Caki2 (cell line): ENCODE measurements around the gene DDOST. TPM values are rescaled to one million over a fixed set of nuclear protein-coding genes. Genes with fewer than 3 reads are reported as not detected.

Experiments used
- DNase-seq: peaks from one replicate; pipeline ENCODE4 v3.0.0-alpha.2; 2015; ENCODE audit warnings: low read depth
- in situ Hi-C: cut with HindIII; loops from 2 replicates; pipeline ENCODE4 v1.10.0; 2016; ENCODE audit warnings: low sequenced_read_pairs, low pct_unique_long_range_greater_than_20kb, mixed read lengths
- total RNA-seq: library from RNA; depleted of rRNA; stranded (reverse); fragments of >200 nt; shearing (Covaris generic); gene quantifications from 2 replicates; pipeline ENCODE4 v1.2.3, GENCODE V29; 2014; ENCODE audit warnings: low replicate concordance; rRNA removed

DDOST gene
- 418 and 467 TPM in 2 replicates for total RNA-seq

GRCh38 chr1:20661207-20662109, at the start of gene DDOST:
TSS of gene DDOST (minus strand) at chr1:20661369. CDS start at chr1:20661350, 19 bp downstream.
- in situ Hi-C loops: no loop called here
- DNase-seq: peak; percentile 96

GRCh38 chr1:20710469-20711284, 49.5 kb upstream of the DDOST start:
- no peak for DNase-seq
- in situ Hi-C loops: no loop called here

- DNase-seq: no peak
- in situ Hi-C loops: no loop called here
Measured at GRCh38 chr1:20709868-20710267, 48.7 kb upstream of the DDOST start.

GRCh38 chr1:20708891-20709290, 47.7 kb upstream of the DDOST start:
- in situ Hi-C loops: no loop called here
- DNase-seq: no peak

DNA sequence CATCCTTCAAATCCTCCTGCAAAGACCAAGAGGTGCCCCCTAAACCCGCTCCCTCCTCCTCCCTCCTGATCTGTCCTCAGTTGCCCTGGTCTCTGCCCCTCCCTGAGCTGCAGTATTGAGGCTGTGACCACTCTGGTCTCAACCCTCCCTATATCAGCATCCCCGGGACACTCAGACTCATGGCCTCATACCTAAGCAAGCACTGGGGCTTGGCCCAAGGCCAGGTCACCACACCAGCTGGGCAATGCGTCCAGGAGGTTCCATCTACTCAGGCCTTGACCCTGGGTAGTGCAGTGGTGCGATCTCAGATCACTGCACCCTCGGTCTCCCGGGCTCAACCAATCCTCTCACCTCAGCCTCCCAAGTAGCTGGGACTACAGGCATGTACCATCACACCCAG, 46.9 kb upstream of the DDOST start:
- no peak for DNase-seq
- in situ Hi-C loops: no loop called here

DNA sequence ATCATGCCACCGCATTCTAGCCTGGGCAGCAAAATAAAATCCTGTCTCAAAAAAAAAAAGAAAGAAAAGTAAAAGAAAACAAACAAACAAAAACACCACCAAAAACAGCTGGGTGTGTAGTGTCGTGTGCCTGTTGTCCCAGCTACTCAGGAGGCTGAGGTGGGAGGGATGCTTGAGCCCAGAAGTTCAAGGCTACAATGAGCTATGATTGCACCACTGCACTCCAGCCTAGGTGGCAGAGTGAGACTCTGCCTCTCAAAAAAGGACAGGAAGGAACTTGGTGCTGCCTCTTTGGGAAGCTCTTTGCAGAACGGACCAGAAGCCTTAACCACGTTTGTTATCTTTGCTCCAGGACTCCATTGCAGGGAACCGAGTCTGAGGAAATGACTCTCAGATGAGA, 45.7 kb upstream of the DDOST start:
- DNase-seq: no peak
- in situ Hi-C loops: no loop called here

DNA sequence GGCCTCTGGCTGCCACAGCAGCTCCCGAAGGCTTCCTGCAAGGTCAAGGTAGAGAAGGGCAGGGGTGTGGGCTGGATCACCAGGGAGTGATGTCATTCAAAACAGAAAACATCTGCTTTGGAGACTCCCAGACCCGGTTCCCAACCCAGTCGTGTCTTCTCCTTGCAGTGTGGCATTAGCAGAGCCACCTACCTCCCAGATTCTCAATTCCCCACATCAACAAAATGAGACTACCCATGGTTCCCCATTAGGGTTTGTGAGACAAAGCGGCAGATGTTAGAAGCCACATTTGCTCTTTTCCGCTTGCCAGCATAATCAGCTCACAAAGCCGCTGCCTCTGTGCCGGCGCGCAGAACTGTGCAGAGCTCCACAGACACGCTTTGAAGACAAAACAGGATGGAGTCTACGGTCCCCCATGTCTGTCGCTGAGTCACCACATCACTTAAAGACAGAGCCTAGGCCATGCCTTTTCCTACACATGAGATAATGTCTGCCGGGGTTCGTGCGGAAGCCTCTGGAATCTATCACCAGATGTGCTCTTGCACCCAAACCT, 44.1 kb upstream of the DDOST start:
- DNase-seq: no peak
- in situ Hi-C loops: no loop called here

GRCh38 chr1:20704390-20705202, 43.4 kb upstream of the DDOST start:
- DNase-seq: no peak
- in situ Hi-C loops: no loop called here

DNA sequence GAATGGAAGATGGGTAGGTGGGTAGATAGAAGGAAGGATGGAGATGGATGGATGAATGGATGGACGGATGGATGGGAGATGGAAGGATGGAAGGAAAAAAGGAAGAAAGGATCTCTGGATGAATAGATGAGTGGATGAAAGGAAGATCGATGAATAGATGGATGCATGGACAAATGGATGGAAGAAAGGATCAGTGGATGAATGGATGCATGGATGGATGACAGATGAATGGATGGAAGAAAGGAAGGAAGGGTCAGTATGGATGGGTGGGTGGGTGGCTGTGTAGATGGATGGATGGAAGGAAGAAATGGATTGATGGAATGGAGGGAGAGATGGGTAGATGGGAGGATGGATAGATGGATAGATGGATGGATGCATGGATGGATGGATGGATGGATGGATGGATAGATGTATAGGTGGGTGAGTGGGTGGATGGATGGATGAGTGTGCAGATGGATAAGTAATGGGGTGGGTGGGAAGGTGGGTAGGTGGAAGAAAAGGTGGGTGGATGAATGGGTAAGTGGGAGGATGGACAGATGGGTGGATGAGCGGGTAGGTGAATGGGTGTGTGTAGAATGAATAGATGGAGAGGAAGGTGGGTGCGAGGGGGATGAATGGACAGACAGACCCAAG, 42.1 kb upstream of the DDOST start:
- no peak for DNase-seq
- in situ Hi-C loops: no loop called here

- no peak for DNase-seq
- in situ Hi-C loops: no loop called here
Measured at GRCh38 chr1:20702416-20702815, 41.2 kb upstream of the DDOST start.

DNA sequence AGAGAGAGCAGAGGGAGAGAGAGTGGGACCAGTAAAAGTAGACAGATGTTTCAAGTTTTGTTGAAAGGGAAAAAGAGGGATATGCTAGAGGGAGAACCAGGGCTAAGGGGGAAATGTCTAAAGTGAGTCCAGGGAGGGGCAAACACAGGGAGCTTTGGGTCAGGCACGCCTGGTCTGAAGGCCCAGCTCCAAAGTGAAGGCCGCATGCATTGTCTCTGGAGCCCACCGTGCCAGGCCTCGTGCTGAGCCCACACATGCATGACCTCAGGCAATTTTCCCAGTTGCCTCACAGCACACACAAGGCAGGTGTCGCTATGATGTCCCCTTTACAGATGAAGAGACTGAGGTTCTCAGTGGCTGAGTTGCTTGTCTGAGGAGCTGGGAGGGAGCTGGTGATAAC, 40.7 kb upstream of the DDOST start:
- in situ Hi-C loops: no loop called here
- DNase-seq: no peak

DNA sequence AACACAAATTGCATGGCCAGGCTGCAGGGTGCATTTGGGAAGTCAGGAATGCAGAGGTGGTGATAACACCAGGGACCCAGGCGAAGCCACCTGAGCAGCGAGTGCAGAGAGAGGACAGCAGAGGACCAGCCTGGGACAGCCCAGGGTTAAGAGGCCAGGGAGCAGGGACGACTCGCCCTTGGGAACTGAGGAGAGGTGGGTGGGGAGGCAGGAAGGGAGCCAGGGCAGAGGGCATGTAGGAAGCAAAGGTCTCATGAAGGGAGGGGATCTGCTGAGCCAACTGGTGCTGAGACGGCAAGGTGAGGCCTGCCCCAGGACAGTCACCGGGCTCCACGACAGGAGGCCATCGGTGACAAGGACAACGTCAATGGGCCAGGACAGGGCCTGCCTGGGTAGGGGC, 40.3 kb upstream of the DDOST start:
- in situ Hi-C loops: no loop called here
- DNase-seq: no peak

- DNase-seq: no peak
- in situ Hi-C loops: no loop called here
Measured at GRCh38 chr1:20700636-20701215, 39.6 kb upstream of the DDOST start.

GRCh38 chr1:20699558-20699957, 38.4 kb upstream of the DDOST start:
- in situ Hi-C loops: no loop called here
- no peak for DNase-seq

DNA sequence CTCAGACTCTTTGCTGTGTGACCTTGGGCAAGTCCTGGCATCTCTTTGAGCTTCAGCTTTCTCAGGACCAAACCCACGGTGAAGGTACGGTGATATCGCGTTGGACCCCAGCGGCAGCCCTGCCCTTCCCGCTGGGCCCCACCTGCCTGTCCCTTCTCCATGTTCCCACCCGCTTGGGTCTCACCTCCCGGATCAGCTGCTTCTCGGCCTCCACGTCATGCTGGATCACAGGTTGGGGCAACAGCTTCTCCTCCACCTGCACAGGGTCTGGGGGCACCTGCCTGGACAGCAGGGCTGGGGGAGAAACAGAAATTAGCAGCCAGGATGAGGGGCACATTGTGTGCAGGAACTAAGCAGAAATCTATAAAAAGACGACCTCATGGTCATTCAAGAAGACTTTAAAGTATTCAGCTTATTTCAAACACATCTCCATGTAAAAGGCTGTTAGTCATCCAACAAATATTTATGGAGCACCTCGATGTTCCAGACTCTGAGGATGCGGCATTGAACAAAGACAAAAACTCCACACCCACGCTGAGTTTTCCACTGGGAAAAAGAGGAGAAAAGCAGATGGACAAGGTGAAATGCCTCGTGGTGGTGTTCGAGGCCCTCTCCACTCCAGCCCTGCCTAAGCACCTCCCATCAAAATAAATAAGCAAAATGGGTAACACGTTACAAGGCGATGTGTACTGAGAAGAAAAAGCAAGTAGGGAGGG, 37.2 kb upstream of the DDOST start:
- in situ Hi-C loops: no loop called here
- no peak for DNase-seq

GRCh38 chr1:20697563-20697962, 36.4 kb upstream of the DDOST start:
- in situ Hi-C loops: no loop called here

More at GRCh38 chr1:20697563-20697962, 36.4 kb upstream of the DDOST start:
- DNase-seq: no peak
